Lower leg skin (tissue), 4 donors: ENCODE data around the gene PATJ. TPM values are rescaled to one million over a fixed set of nuclear protein-coding genes. Genes with fewer than 3 reads are reported as not detected.

Experiments
- DNase-seq, 2 donors: peaks; one replicate each; pipeline ENCODE4 v3.0.0-alpha.2; 2019; ENCODE audit warnings: low spot score in 2 of 2
- H3K4me3 ChIP-seq: fragments of 200-600 bp; sonication (generic); 2 replicates; pipeline ENCODE4 v1.5.1; 2017; ENCODE audit warnings: mild to moderate bottlenecking, low read depth; ENCODE audit not compliant: poor library complexity, severe bottlenecking
- CTCF ChIP-seq, 3 donors: fragments of 450-650 bp; IDR thresholded peaks; one replicate each; pipeline ENCODE4 v1.5.1; 2016; ENCODE audit warnings: antibody characterized with exemption in 3 of 3, mild to moderate bottlenecking in 3 of 3, moderate library complexity in 2 of 3
- POLR2A ChIP-seq, 2 donors: fragments of 450-650 bp; IDR thresholded peaks; one replicate each; pipeline ENCODE4 v1.6.1; 2016 to 2017; ENCODE audit warnings: antibody characterized with exemption in 2 of 2, mild to moderate bottlenecking in 1 of 2, moderate library complexity in 1 of 2
- WGBS, 2 donors: methylation state at CpG; one replicate each; pipeline ENCODE4 v1.1.5; 2018; 5-methylcytosine and 5-hydroxymethylcytosine counted together
- intact Hi-C: fragments of 100-400 bp; cut with DNase I; formaldehyde crosslinking; loops from one replicate; pipeline ENCODE4 v1.15.0; 2023; ENCODE audit warnings: low total_unique reads
- total RNA-seq, 4 donors: library from RNA; depleted of rRNA; stranded (reverse); fragments of >200 nt; gene quantifications; one replicate each; pipeline ENCODE4 v1.1.0, GENCODE V29; 2016

The PATJ gene
- total RNA-seq, 4 donors from 2014 or later, result 50.5 to 89.3 (median 64.5) TPM

- intact Hi-C loops, result no loop called here
- no peak for DNase-seq
- WGBS, 2 donors, result 69 to 83% methylated on average over 1 of the region's 1 CpG
Measured at GRCh38 chr1:62012095-62012494, 269.8 kb downstream of the PATJ start.

GRCh38 chr1:62012836-62013235 is 270.6 kb downstream of the PATJ start:
- TF ChIP-seq CTCF (IDR thresholded peaks at IDR 0.05) (no peak), POLR2A (IDR thresholded peaks at IDR 0.05) (no peak)
- 49 to 57% methylated on average over 6 of the region's 6 CpGs for WGBS, 2 donors
- peak in 1 of 2 donors; percentile 16 for DNase-seq
- intact Hi-C loops, result no loop called here
- no peak overlapping the region for H3K4me3 ChIP-seq

More at GRCh38 chr1:62012095-62012494, 269.8 kb downstream of the PATJ start:
- no peak overlapping the region for H3K4me3 ChIP-seq
- TF ChIP-seq POLR2A (IDR thresholded peaks at IDR 0.05) (no peak), CTCF (IDR thresholded peaks at IDR 0.05) (no peak)

GRCh38 chr1:62013264-62013663 is 271.0 kb downstream of the PATJ start:
- no peak for TF ChIP-seq POLR2A (IDR thresholded peaks at IDR 0.05)
- TF ChIP-seq CTCF (IDR thresholded peaks at IDR 0.05), result no peak
- WGBS, 2 donors, result 81 to 84% methylated on average over 5 of the region's 5 CpGs
- intact Hi-C loops, result no loop called here
- no peak for DNase-seq
- H3K4me3 ChIP-seq, result no peak overlapping the region

- intact Hi-C loops, result no loop called here
- no peak overlapping the region for H3K4me3 ChIP-seq
- no peak for TF ChIP-seq POLR2A (IDR thresholded peaks at IDR 0.05)
- TF ChIP-seq CTCF (IDR thresholded peaks at IDR 0.05), result no peak
- DNase-seq, result no peak
- WGBS, 2 donors, result 55 to 65% methylated on average over 6 of the region's 6 CpGs
Measured at GRCh38 chr1:62022382-62022983, 280.2 kb downstream of the PATJ start.

GRCh38 chr1:62024690-62025089 is 282.4 kb downstream of the PATJ start:
- no peak overlapping the region for H3K4me3 ChIP-seq
- intact Hi-C loops, result no loop called here
- WGBS, 2 donors, result 84 to 90% methylated on average over 2 of the region's 2 CpGs
- no peak for DNase-seq
- TF ChIP-seq POLR2A (IDR thresholded peaks at IDR 0.05), result no peak
- no peak for TF ChIP-seq CTCF (IDR thresholded peaks at IDR 0.05)

GRCh38 chr1:62025154-62025553 is 282.9 kb downstream of the PATJ start:
- no peak for DNase-seq
- intact Hi-C loops, result no loop called here
- WGBS, 2 donors, result 62 to 63% methylated on average over 4 of the region's 4 CpGs
- no peak overlapping the region for H3K4me3 ChIP-seq
- no peak for TF ChIP-seq POLR2A (IDR thresholded peaks at IDR 0.05)
- TF ChIP-seq CTCF (IDR thresholded peaks at IDR 0.05), result no peak
